ENCODE data around the gene ARF1. TPM values are rescaled to one million over a fixed set of nuclear protein-coding genes. Genes with fewer than 3 reads are reported as not detected.

Gene ARF1
- total RNA-seq, 2 experiments from 2014 or later = 163 to 322 TPM

- Histone ChIP-seq H3K27ac (ENCODE audit: low read depth, low read length, poor library complexity, severe bottlenecking) (no peak overlapping the region), H3K4me1 (ENCODE audit: insufficient read depth, low read length, poor library complexity, severe bottlenecking) (no peaks in the 10 kb centered on the region), H2AFZ (ENCODE audit: low read length) (no peak overlapping the region), H4K20me1 (ENCODE audit: insufficient read depth, low read length) (no peaks in the 10 kb centered on the region), H3K79me2 (ENCODE audit: insufficient read depth, low read depth, low read length) (no peaks in the 10 kb centered on the region), H3K36me3 (ENCODE audit: insufficient read depth, low read length) (no peaks in the 10 kb centered on the region), H3K4me3 (ENCODE audit: low read depth, low read length, poor library complexity, severe bottlenecking) (no peak overlapping the region), H3K4me2 (ENCODE audit: low read length) (no peak overlapping the region), H3K9me3 (ENCODE audit: low read length) (0 out of 2 replicates have a peak, but pooled peaks cover 6% of the 10 kb centered on the region), H3K9me2 (ENCODE audit: insufficient read depth, low read length) (no peaks in the 10 kb centered on the region)
- TF ChIP-seq, protein P1, sequence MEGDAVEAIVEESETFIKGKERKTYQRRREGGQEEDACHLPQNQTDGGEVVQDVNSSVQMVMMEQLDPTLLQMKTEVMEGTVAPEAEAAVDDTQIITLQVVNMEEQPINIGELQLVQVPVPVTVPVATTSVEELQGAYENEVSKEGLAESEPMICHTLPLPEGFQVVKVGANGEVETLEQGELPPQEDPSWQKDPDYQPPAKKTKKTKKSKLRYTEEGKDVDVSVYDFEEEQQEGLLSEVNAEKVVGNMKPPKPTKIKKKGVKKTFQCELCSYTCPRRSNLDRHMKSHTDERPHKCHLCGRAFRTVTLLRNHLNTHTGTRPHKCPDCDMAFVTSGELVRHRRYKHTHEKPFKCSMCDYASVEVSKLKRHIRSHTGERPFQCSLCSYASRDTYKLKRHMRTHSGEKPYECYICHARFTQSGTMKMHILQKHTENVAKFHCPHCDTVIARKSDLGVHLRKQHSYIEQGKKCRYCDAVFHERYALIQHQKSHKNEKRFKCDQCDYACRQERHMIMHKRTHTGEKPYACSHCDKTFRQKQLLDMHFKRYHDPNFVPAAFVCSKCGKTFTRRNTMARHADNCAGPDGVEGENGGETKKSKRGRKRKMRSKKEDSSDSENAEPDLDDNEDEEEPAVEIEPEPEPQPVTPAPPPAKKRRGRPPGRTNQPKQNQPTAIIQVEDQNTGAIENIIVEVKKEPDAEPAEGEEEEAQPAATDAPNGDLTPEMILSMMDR (conservative IDR thresholded peaks at IDR 0.05; ENCODE audit: low read length) = no peak
- TF ChIP-seq EZH2phosphoT487 (IDR thresholded peaks at IDR 0.05; ENCODE audit: borderline replicate concordance, low read depth, low read length) = no peak
- no peak for DNase-seq (ENCODE audit: low spot score)
- no TSS peak for BruUV-seq (replicated peaks)
- intact Hi-C loops (cut with micrococcal nuclease; ENCODE audit: unreplicated experiment) = no loop called here
- ChIA-PET CTCF (ENCODE audit: unreplicated experiment) (no interaction called here), POLR2A (no interaction called here)
These were observed 44.8 kb upstream of the ARF1 start for GRCh38 chr1:228037401-228038386.

- no peaks in the 10 kb centered on the region for H3K9me2 ChIP-seq (ENCODE audit: insufficient read depth, low read length)
- POLR2A ChIA-PET = no interaction called here
- no peaks in the 10 kb centered on the region for H3K4me1 ChIP-seq (ENCODE audit: insufficient read depth, low read length, poor library complexity, severe bottlenecking)
- DNase-seq (ENCODE audit: low spot score) = no peak
- no peak overlapping the region for H2AFZ ChIP-seq (ENCODE audit: low read length)
- intact Hi-C loops (cut with micrococcal nuclease; ENCODE audit: unreplicated experiment) = no loop called here
- H3K36me3 ChIP-seq (ENCODE audit: insufficient read depth, low read length) = no peaks in the 10 kb centered on the region
- CTCF ChIA-PET (ENCODE audit: unreplicated experiment) = no interaction called here
- BruUV-seq (replicated peaks) = no TSS peak
- 0 out of 2 replicates have a peak, but pooled peaks cover 2% of the 10 kb centered on the region for H3K9me3 ChIP-seq (ENCODE audit: low read length)
- no peak overlapping the region for H3K27ac ChIP-seq (ENCODE audit: low read depth, low read length, poor library complexity, severe bottlenecking)
- TF ChIP-seq EZH2phosphoT487 (IDR thresholded peaks at IDR 0.05; ENCODE audit: borderline replicate concordance, low read depth, low read length) = no peak
- H3K4me2 ChIP-seq (ENCODE audit: low read length) = no peak overlapping the region
- no peaks in the 10 kb centered on the region for H3K79me2 ChIP-seq (ENCODE audit: insufficient read depth, low read depth, low read length)
- no peak overlapping the region for H3K4me3 ChIP-seq (ENCODE audit: low read depth, low read length, poor library complexity, severe bottlenecking)
- H4K20me1 ChIP-seq (ENCODE audit: insufficient read depth, low read length) = no peaks in the 10 kb centered on the region
These were observed 44.0 kb upstream of the ARF1 start for GRCh38 chr1:228038387-228039005.

DNA sequence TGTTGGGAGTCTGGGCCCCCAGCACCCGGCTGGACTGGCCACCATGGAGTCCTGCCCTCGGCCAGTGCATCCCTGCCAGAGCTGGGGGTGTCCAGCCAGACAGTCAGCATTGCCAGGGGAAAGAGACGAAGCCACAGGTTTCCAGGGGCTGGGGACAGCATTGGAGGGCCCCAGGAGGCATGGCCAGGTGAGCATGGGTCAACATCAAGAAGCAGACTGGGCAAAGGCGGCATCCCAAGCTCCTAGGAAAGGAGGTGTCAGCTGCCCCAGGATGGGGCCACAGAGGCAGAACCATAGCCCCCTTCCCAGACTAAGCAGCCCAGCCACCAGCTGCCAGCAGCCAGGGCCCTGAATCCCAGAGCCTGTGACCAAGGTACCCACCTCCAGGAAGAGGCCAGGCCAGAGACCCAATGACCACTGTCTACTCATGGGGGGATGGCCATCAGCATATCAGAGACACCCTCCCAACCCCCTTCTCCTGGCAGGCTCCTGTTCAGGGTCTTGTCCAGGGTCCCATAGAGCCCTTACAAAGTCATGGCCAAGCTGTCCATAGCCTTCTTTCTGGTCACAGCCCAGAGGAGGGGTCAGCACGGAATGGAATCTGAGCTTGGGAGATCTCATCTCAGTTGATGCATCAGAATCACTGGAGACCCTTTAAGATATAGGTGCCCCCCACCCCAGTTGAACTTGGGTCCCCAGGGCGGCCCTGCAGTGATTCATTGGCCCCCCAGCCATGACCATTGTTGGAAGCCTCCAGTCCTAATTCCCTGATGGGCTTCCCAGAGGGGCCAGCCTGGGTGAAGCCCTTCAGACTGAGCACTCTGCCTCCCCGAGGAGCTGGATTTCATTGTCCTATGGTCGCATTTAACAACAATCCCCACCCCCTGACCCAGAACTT is 43.3 kb upstream of the ARF1 start:
- Histone ChIP-seq H3K9me2 (ENCODE audit: insufficient read depth, low read length) (no peaks in the 10 kb centered on the region), H2AFZ (ENCODE audit: low read length) (no peak overlapping the region), H3K27ac (ENCODE audit: low read depth, low read length, poor library complexity, severe bottlenecking) (no peak overlapping the region), H3K4me1 (ENCODE audit: insufficient read depth, low read length, poor library complexity, severe bottlenecking) (no peaks in the 10 kb centered on the region), H3K4me3 (ENCODE audit: low read depth, low read length, poor library complexity, severe bottlenecking) (no peak overlapping the region), H3K4me2 (ENCODE audit: low read length) (no peak overlapping the region), H3K36me3 (ENCODE audit: insufficient read depth, low read length) (no peaks in the 10 kb centered on the region), H4K20me1 (ENCODE audit: insufficient read depth, low read length) (no peaks in the 10 kb centered on the region), H3K79me2 (ENCODE audit: insufficient read depth, low read depth, low read length) (no peaks in the 10 kb centered on the region), H3K9me3 (ENCODE audit: low read length) (no peaks in the 10 kb centered on the region)
- DNase-seq (ENCODE audit: low spot score) = no peak
- CTCF ChIA-PET (ENCODE audit: unreplicated experiment) = no interaction called here
- BruUV-seq (replicated peaks) = no TSS peak
- no peak for TF ChIP-seq EZH2phosphoT487 (IDR thresholded peaks at IDR 0.05; ENCODE audit: borderline replicate concordance, low read depth, low read length)
- TF ChIP-seq, protein P1 (conservative IDR thresholded peaks at IDR 0.05; ENCODE audit: low read length) = no peak
- POLR2A ChIA-PET = no interaction called here
- intact Hi-C loops (cut with micrococcal nuclease; ENCODE audit: unreplicated experiment) = no loop called here

Data from OCI-LY7 (cell line).